Mammary epithelial cell (primary cell): Measurements from ENCODE around the gene CCDC177.

ENCODE experiments used
- EZH2 ChIP-seq: IDR thresholded peaks from 2 replicates; pipeline ENCODE4 v1.6.1; 2012; ENCODE audit warnings: low read length, inconsistent platforms, borderline replicate concordance
- TF ChIP-seq, protein P1 (sequence below), 2 donors: IDR thresholded peaks in 1 of 2; conservative IDR thresholded peaks in 1 of 2; 2 replicates each; pipeline ENCODE4 v1.5.1; 2011 to 2012; ENCODE audit warnings: inconsistent platforms in 2 of 2, low read length in 2 of 2, mild to moderate bottlenecking in 2 of 2, control low read depth in 1 of 2, low read depth in 1 of 2; ENCODE audit not compliant: insufficient read depth in 1 of 2; ENCODE audit errors: extremely low read depth in 1 of 2

DNA sequence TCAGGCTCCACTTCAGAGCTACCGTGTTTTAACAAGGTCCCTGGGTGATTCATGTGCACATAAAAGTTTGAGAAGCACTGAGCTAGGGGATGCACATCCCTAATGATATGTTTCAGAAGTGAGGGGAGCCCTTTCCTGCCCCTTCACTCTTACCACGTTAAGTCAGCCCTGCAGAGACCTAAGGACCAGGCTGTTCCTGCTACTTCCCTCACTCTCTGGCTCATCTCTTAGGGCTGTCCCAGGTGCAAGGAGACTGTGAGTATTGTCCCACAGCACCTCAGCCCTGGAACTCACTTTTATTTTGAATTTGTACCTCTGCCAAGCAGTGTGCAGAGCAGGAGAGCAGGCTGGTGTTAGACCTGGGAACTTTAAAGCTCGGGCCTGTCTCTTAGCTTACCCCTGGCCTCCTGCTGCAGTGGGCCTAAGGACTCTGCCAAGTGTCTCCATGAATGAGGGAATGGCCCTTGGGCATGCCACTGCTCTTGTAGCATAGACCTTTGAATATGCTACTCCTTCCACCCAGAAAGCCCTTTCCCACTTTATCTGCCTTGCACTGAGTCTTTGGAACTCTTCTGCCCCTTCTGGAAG is 25.7 kb upstream of the CCDC177 start:
- TF ChIP-seq, protein P1, sequence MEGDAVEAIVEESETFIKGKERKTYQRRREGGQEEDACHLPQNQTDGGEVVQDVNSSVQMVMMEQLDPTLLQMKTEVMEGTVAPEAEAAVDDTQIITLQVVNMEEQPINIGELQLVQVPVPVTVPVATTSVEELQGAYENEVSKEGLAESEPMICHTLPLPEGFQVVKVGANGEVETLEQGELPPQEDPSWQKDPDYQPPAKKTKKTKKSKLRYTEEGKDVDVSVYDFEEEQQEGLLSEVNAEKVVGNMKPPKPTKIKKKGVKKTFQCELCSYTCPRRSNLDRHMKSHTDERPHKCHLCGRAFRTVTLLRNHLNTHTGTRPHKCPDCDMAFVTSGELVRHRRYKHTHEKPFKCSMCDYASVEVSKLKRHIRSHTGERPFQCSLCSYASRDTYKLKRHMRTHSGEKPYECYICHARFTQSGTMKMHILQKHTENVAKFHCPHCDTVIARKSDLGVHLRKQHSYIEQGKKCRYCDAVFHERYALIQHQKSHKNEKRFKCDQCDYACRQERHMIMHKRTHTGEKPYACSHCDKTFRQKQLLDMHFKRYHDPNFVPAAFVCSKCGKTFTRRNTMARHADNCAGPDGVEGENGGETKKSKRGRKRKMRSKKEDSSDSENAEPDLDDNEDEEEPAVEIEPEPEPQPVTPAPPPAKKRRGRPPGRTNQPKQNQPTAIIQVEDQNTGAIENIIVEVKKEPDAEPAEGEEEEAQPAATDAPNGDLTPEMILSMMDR (conservative IDR thresholded peaks at IDR 0.05 in 1 of 2, IDR thresholded peaks at IDR 0.05 in 1 of 2; ENCODE audit: extremely low read depth in 1 of 2, insufficient read depth in 1 of 2, low read depth in 1 of 2, low read length in 2 of 2) = no peak
- TF ChIP-seq EZH2 = no peak
